Measurements from ENCODE around the gene YWHAQ. TPM values are rescaled to one million over a fixed set of nuclear protein-coding genes. Genes with fewer than 3 reads are reported as not detected.
"Not testable (repeated sequence)": the region's sequence is repeated elsewhere in the genome, so short reads cannot be mapped to it uniquely, and the experiment has no call there.

The YWHAQ gene
- total RNA-seq, 6 experiments from 2014 or later: 70.4 to 105 (median 84.2) TPM

- ATAC-seq: no peak
- WGBS (ENCODE audit: insufficient coverage, low coverage, low lambda C conversion rate, missing lambda C conversion rate): 83% methylated on average over 10 of the region's 10 CpGs
- intact Hi-C loops (cut with DNase I): no loop called here
- no peak for DNase-seq
- Histone ChIP-seq H3K9me3 (peaks cover 0 to 12% (median 3%) of the 10 kb centered on the region in 4 donors), H3K27ac (peak overlapping the region in 1 of 3 donors; percentile 14), H3K36me3 (peaks cover 0 to 8% (median under 1%) of the 10 kb centered on the region in 4 donors), H3K4me1 (no peaks in the 10 kb centered on the region), H3K27me3 (no peaks in the 10 kb centered on the region), H3K4me3 (no peak overlapping the region)
- TF ChIP-seq CTCF (IDR thresholded peaks at IDR 0.05) (no peak), POLR2A (IDR thresholded peaks at IDR 0.05) (no peak)
Observed at GRCh38 chr2:9596621-9597311, 34.0 kb downstream of the YWHAQ start.

- DNase-seq: no peak
- Histone ChIP-seq H3K27me3 (no peaks in the 10 kb centered on the region), H3K9me3 (peaks cover 0 to 12% (median 3%) of the 10 kb centered on the region in 4 donors), H3K36me3 (peaks cover 0 to 8% (median under 1%) of the 10 kb centered on the region in 4 donors), H3K4me3 (no peak overlapping the region), H3K4me1 (no peaks in the 10 kb centered on the region), H3K27ac (no peak overlapping the region)
- ATAC-seq: peak in 1 of 4 donors; percentile 65
- no peak for TF ChIP-seq CTCF (IDR thresholded peaks at IDR 0.05)
- no peak for TF ChIP-seq POLR2A (IDR thresholded peaks at IDR 0.05)
- WGBS (ENCODE audit: insufficient coverage, low coverage, low lambda C conversion rate, missing lambda C conversion rate): 61% methylated on average over 2 of the region's 2 CpGs
- intact Hi-C loops (cut with DNase I): no loop called here
Observed at GRCh38 chr2:9595746-9596145, 35.1 kb downstream of the YWHAQ start.

- DNase-seq; H3K36me3 ChIP-seq; intact Hi-C loops (cut with DNase I); H3K4me1 ChIP-seq; H3K27ac ChIP-seq; H3K27me3 ChIP-seq; ATAC-seq; H3K4me3 ChIP-seq: not testable (repeated sequence)
- H3K9me3 ChIP-seq: peaks cover 0 to 12% (median 3%) of the 10 kb centered on the region in 4 donors
- WGBS (ENCODE audit: insufficient coverage, low coverage, low lambda C conversion rate, missing lambda C conversion rate): 80% methylated on average over 6 of the region's 6 CpGs
Observed at GRCh38 chr2:9595256-9595655, 35.5 kb downstream of the YWHAQ start.

- ATAC-seq: peak in 3 of 4 donors; percentile 28 to 68 (median 48)
- Histone ChIP-seq H3K27ac (no peak overlapping the region), H3K27me3 (no peaks in the 10 kb centered on the region), H3K4me3 (no peak overlapping the region), H3K9me3 (peaks cover 0 to 5% (median under 1%) of the 10 kb centered on the region in 4 donors), H3K4me1 (no peaks in the 10 kb centered on the region), H3K36me3 (no peaks in the 10 kb centered on the region)
- no peak for DNase-seq
- intact Hi-C loops (cut with DNase I): no loop called here
- WGBS (ENCODE audit: insufficient coverage, low coverage, low lambda C conversion rate, missing lambda C conversion rate): 71% methylated on average over 2 of the region's 2 CpGs
- no peak for TF ChIP-seq CTCF (IDR thresholded peaks at IDR 0.05)
Observed at GRCh38 chr2:9594366-9595054, 36.3 kb downstream of the YWHAQ start.

- no peak for TF ChIP-seq POLR2A (IDR thresholded peaks at IDR 0.05)
- no peak for TF ChIP-seq CTCF (IDR thresholded peaks at IDR 0.05)
- Histone ChIP-seq H3K4me3 (no peak overlapping the region), H3K36me3 (peaks cover 0 to 3% (median 0%) of the 10 kb centered on the region in 4 donors), H3K9me3 (no peaks in the 10 kb centered on the region), H3K27me3 (no peaks in the 10 kb centered on the region), H3K27ac (no peak overlapping the region), H3K4me1 (no peaks in the 10 kb centered on the region)
- intact Hi-C loops (cut with DNase I): no loop called here
- ATAC-seq (peak in 2 of 4 donors; percentile 39 to 55), DNase-seq (no peak)
- WGBS (ENCODE audit: insufficient coverage, low coverage, low lambda C conversion rate, missing lambda C conversion rate): 100% methylated on average over 4 of the region's 4 CpGs
Observed at GRCh38 chr2:9593925-9594324, 36.9 kb downstream of the YWHAQ start.
